H1 (cell line): ENCODE data around the gene MPV17.

Experiments
- BRCA1 ChIP-seq: IDR thresholded peaks from 2 replicates; pipeline ENCODE4 v1.6.1; 2012; ENCODE audit warnings: low read depth, low read length, improper control_type of control experiment
- CTCF ChIP-seq, 3 experiments: IDR thresholded peaks; 1 replicate in 2 of 3; 2 replicates in 1 of 3; pipeline versions ENCODE4 v1.5.1 to v1.6.1; 2011; ENCODE audit warnings: low read length in 3 of 3, mild to moderate bottlenecking in 3 of 3, inconsistent platforms in 2 of 3, low read depth in 1 of 3, moderate library complexity in 1 of 3; ENCODE audit not compliant: insufficient read depth in 1 of 3; ENCODE audit errors: control extremely low read depth in 1 of 3
- KDM5A ChIP-seq: fragments of 200-600 bp; IDR thresholded peaks from 2 replicates; pipeline ENCODE4 v1.7.1; 2012; ENCODE audit warnings: mild to moderate bottlenecking, low read length, inconsistent platforms, mixed read lengths
- RAD21 ChIP-seq, 2 experiments: IDR thresholded peaks in 1 of 2; conservative IDR thresholded peaks in 1 of 2; 2 replicates each; pipeline ENCODE4 v1.6.1; 2011; ENCODE audit warnings: low read depth in 2 of 2, low read length in 2 of 2, improper control_type of control experiment in 1 of 2, inconsistent platforms in 1 of 2, mild to moderate bottlenecking in 1 of 2, moderate library complexity in 1 of 2
- TAF1 ChIP-seq: IDR thresholded peaks from 2 replicates; pipeline ENCODE4 v1.6.1; 2011; ENCODE audit warnings: mild to moderate bottlenecking, low read depth, low read length
- TBP ChIP-seq: IDR thresholded peaks from 2 replicates; pipeline ENCODE4 v1.6.1; 2011; ENCODE audit warnings: low read depth, low read length, improper control_type of control experiment

- TF ChIP-seq TBP (no peak), TAF1 (no peak), KDM5A (peak; percentile 46; the same call in 1 of the 2 replicates), BRCA1 (no peak), CTCF (IDR thresholded peaks at IDR 0.05; ENCODE audit: control extremely low read depth in 1 of 3, insufficient read depth in 1 of 3, low read depth in 1 of 3, low read length in 3 of 3) (no peak), RAD21 (IDR thresholded peaks at IDR 0.05 in 1 of 2, conservative IDR thresholded peaks at IDR 0.05 in 1 of 2; ENCODE audit: low read depth in 2 of 2, low read length in 2 of 2) (no peak)
Measured at GRCh38 chr2:27370816-27371620, 48.1 kb upstream of the MPV17 start.
